Activated CD4-positive, alpha-beta T cell treated with anti-CD3 and anti-CD28 coated beads for 1 hour (primary cell): Measurements from ENCODE around the gene NT5DC3.

ENCODE experiments used
- DNase-seq: peaks from one replicate; pipeline ENCODE4 v3.0.0-alpha.2; 2020

Gene NT5DC3

DNA sequence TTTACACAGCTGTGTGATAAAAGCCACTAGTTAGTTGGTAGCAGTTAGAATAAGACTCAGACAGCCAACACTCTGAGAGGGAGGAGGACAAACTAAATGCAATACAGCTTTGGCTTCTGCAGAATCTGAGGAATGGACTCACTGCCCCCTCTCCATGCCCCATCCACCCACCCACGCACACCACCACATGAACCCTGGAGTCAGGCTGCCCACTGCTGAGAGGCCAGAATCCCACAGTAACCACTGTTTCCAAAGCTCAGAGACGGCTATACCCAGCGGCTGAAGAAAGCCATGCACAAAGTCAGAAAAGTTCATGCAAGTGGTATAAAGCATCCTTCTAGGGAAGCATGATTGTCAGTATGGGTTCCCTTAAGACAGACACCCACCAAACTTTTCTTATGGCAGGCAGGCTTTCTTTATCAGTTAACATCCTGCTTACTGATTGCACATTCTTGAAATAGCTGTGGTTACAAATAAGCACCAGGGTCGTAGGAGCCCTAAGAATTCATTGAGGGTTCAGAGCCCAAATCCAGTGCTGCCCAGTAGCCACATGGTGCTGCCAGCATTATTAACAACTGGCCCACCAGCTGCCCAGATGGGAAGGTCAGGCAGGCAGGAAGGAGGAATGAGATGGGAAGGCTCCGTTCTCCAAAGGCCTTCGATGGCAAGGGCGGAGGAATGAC, 61.5 kb downstream of the NT5DC3 start:
- DNase-seq = no peak

DNA sequence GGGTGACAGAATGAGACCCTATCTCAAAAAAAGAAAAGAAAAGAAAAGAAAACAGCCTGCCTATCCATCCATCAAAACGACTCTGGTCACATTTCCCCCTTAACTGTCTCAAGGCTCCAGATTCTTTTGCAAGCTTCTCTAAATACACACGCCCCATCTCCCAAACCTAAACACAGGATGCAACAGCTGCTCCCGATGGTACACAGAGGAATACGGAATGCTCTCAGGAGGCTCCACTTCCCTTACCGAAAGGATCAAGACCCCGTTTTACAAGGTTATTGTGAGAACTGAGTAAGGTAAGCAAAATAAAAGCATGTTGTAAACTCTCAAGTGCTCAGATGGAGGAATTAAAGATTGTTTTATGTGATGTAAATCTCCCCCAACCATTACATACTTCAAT, 62.3 kb downstream of the NT5DC3 start:
- DNase-seq = no peak

DNA sequence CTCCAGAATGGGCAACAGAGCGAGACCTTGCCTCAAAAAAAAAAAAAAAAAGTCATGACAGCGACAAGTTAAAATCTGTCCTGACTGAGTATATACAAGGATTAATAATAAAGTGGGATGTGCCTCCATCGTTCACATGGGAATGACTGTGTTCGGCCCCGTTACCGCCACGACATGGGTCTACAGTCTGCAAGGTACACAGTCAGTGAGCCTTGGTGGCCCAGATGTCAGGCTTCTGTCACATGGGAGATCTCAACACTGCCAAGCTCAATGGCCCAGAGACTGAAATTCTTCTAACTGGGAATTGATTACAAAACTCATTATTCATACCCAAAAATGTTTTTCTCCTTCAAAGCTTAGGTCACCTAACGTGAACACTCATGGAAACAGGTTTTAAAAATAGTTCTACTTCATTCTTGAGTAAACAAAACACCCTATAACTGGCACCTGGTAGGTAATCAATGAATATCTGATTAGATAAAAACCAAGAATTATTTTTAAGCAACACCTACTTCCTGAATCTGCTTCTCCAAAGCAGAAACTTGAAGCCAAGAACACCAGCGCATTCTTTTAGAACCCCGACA, 66.0 kb downstream of the NT5DC3 start:
- DNase-seq = no peak

DNA sequence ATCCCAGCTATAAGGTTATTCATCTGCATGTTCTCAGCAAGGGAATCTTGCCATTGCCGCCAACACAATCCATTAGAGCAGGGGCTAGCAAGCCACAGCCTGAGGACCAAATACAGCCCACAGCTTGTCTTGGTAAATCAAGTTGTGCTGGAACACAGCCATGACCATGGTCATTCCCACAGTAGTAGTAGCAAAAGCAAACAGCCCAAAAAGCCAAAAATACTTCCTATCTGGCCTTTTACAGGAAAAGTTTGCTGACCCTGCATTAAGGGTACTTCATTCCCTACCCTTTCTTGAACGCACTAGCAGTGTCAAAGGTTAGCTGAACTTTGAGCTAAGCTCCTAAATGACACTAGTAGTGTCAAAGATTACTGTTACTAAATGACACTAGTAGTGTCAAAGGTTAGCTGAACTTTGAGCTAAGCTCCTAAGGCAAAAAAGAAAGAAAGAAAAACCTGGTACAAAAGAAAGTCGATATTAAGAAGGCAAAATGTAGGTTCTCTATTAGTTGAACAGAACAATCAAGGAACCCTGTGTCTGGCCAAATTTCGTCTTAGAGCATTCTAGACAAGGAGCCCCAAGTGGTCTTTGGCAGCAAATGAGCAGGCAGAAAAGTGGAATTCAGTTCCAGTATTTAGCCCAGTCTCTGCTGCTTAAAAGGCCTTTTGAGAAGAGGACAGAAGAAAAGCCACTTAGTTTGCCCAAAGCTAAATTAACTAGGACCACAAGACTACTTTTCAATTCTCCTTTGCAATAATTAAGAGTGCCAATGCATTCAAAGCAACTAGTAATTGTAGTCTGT, 67.7 kb downstream of the NT5DC3 start:
- no peak for DNase-seq

DNA sequence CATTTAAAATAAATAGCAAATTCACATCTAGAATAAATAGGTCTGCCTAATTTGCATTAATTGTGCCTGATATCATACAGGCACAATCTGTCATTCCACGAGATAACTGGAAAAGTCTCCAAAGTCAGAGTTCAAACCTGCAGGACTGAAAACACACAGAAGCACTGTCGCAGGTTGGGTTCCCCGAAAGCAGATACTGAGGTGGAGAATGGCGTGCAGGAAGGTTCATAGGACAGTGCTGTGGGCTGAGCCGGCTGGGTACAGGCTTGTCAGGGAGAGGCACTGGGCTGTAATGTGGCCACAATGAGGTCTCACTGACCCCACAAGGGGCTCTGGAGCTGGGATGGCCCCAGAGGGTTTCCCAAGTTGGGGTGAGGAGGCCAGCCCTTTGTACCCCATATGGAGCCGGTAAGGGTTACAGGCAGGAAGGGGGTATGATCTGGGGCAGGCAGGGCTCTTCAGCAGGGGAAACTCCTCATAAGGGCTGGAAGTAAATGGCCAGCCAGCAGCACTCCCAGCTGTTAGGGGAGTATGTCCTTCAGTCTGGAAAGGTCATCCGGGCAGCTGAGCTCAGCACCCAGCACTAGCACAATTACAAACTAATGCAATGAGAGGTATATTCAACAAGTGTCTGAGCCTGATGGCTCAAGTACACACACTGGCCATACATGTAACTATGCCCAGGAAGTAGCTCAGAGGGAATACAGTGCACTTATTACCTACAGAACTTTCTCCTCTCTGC, 68.5 kb downstream of the NT5DC3 start:
- no peak for DNase-seq

- no peak for DNase-seq
Observed at GRCh38 chr12:103771466-103771865, 69.6 kb downstream of the NT5DC3 start.

GRCh38 chr12:103769240-103769945, 71.6 kb downstream of the NT5DC3 start:
- no peak for DNase-seq

- DNase-seq = no peak
Observed at GRCh38 chr12:103768467-103769123, 72.4 kb downstream of the NT5DC3 start.

GRCh38 chr12:103766028-103766427, 75.0 kb downstream of the NT5DC3 start:
- no peak for DNase-seq

DNA sequence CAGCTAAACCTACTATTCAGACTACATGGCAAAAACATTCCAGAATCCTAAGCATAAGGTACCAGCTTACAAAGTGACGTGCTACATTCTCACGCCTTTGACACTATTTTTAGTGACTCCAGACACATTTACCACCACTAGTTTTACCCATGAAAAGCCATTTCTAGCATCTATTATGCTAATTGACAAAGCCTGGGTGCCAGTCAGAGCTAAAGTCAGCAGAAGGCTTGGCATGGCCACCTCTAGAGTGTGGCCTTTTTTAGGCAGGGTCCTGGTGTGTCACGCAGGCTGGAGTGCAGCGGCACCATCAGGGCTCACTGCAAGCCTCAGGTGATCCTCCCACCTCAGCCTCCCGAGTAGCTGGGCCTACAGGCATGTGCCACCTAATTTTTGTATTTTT, 75.7 kb downstream of the NT5DC3 start:
- no peak for DNase-seq

DNA sequence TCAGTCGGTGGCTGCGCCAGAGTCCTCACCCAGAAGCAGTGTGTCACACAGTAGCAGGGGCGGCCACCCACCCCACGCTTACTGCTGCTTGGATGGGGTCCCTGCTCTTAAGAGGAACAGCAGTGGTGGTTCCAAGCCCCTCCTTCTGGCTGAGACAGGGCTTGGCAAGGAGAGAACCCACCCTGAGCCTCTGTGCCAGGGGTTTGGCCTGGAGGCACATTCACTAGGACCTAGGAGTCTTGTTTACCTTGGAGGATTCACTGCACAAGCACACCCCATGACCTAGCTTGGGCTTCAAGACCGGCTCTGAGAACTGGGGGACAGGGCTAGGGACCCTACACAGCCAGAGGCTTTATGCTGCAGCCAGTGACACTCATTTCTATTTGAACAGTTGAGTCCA, 78.6 kb downstream of the NT5DC3 start:
- no peak for DNase-seq

GRCh38 chr12:103758310-103759089, 82.5 kb downstream of the NT5DC3 start:
- DNase-seq = no peak

GRCh38 chr12:103757248-103757647, 83.8 kb downstream of the NT5DC3 start:
- DNase-seq = no peak

DNA sequence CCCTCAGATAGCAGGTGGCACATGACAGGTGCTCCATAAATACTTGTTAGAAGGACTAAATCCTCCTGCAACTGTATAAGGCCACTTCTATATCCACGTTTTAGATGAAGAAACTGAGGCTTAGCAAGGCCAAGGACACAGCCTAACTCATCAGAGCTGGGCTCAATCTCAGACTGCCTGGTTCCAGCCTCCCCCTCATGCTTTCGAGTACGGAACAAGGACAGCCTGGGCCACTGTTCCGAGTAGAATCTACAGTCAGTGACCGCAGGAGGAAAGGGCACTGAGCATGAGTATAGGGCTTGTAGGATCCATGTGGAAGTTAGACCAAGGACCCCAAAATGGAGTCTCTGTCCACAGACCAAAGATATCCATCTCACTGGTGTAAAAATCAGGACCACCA, 84.6 kb downstream of the NT5DC3 start:
- DNase-seq = no peak

DNA sequence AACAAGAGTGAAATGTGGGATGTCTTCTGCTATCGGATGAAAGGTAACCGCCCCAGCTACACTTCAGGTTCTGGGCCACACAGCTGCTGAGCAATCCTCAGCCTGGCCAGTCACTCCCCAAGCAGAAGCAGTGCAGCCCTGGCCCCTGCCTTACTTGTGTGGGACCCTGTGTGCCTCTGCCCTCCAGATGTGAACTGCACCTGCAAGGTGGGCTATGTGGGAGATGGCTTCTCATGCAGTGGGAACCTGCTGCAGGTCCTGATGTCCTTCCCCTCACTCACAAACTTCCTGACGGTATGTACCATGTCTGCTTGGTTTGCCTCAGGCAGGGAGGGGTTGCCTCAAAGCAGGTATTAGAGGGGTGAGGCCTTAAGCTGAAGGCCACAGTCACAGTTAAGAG, 85.6 kb downstream of the NT5DC3 start:
- no peak for DNase-seq

GRCh38 chr12:103751600-103751999, 89.4 kb downstream of the NT5DC3 start:
- no peak for DNase-seq

GRCh38 chr12:103751171-103751570, 89.9 kb downstream of the NT5DC3 start:
- no peak for DNase-seq

GRCh38 chr12:103748875-103749274, 92.2 kb downstream of the NT5DC3 start:
- no peak for DNase-seq

DNA sequence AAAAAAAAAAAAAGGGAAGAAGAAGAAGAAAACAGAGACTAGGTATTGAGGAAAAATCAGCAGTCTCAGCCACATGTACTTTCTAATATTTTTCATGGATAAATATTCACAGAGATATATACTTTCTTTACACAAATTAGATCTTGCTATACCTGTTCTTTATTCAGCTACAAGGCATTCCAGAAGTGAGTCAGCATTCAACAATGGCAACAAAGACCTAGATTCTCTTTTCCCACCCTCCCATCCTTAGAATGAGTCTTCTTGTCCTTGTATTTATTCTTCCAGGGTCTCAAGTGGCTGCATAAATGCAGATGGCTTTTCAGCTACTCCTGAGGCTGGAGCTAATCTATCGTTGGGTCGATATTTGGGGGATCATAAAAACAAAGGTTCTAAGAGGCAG, 93.0 kb downstream of the NT5DC3 start:
- DNase-seq = no peak

DNA sequence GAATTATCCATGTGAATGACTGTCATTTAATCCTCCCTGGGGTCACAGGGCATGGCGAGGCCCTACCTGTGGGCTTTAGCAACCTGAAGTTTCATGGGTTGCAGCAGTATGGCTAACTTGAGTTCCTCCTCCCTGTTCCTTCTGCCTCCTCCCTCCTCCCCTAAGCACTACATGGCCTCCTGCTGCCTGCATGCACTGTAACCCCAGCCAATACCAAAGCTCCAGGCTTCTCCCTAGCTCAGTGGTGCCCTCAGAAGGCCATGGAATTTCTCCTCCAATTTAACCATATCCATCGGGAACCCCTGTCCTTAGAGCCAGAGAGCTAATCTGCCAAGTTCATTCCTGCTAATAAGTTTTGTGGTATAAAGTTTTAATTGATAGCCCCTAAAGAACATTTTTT, 95.1 kb downstream of the NT5DC3 start:
- no peak for DNase-seq

DNA sequence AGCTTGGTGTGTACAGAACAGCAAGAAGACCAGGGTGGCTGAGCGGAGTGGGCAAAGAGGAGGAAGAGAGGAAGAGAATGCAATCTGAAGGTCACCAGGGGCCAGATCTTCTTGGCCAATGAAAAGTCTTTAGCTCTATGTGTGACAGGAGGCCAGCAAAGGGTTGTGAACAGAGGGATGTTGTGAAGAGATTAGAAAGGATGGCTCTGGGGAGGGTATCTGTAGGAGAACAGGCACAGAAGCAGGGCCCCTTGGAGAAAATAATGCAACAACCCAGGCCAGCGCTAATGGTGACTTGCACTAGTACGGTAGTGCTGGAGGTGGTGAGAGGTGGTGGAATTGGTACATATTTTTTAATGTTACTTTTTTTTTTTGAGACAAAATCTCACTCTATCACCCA, 97.2 kb downstream of the NT5DC3 start:
- no peak for DNase-seq
